ENCODE results near the gene ZNF837. TPM values are rescaled to one million over a fixed set of nuclear protein-coding genes. Genes with fewer than 3 reads are reported as not detected.

The ZNF837 gene
- total and polyA plus RNA-seq, 2 experiments from 2014 or later, result 5.0 to 5.4 TPM

DNA sequence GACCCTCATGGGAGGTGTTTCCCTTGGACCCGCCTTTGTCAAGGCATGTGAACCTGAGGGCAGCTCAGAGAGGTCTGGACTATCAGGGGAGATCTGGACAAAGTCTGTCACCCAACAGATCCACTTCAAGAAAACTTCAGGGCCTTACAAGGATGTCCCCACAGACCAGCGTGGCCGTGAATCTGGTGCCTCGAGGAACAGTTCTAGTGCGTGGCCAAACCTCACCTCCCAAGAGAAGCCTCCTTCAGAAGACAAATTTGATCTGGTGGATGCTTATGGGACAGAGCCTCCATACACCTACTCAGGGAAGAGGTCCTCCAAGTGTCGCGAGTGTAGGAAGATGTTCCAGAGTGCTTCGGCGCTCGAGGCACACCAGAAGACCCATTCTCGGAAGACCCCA lies 42.5 kb downstream of the ZNF837 start:
- no peak for DNase-seq (ENCODE audit: low spot score)
- no peaks in the 10 kb centered on the region for H3K9me2 ChIP-seq (replicated peaks; ENCODE audit: insufficient read depth)
- no peaks in the 10 kb centered on the region for H3K27me3 ChIP-seq
- H3K79me2 ChIP-seq, result no peaks in the 10 kb centered on the region
- TF ChIP-seq, protein P1, sequence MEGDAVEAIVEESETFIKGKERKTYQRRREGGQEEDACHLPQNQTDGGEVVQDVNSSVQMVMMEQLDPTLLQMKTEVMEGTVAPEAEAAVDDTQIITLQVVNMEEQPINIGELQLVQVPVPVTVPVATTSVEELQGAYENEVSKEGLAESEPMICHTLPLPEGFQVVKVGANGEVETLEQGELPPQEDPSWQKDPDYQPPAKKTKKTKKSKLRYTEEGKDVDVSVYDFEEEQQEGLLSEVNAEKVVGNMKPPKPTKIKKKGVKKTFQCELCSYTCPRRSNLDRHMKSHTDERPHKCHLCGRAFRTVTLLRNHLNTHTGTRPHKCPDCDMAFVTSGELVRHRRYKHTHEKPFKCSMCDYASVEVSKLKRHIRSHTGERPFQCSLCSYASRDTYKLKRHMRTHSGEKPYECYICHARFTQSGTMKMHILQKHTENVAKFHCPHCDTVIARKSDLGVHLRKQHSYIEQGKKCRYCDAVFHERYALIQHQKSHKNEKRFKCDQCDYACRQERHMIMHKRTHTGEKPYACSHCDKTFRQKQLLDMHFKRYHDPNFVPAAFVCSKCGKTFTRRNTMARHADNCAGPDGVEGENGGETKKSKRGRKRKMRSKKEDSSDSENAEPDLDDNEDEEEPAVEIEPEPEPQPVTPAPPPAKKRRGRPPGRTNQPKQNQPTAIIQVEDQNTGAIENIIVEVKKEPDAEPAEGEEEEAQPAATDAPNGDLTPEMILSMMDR (IDR thresholded peaks at IDR 0.05; ENCODE audit: poor library complexity), result no peak
- TF ChIP-seq EZH2phosphoT487 (IDR thresholded peaks at IDR 0.05; ENCODE audit: low read depth, severe bottlenecking, unreplicated experiment), result no peak
- no peak for TF ChIP-seq EZH2 (IDR thresholded peaks at IDR 0.05; ENCODE audit: borderline replicate concordance)
- H3K4me1 ChIP-seq (ENCODE audit: insufficient read depth), result no peaks in the 10 kb centered on the region
- no peaks in the 10 kb centered on the region for H3K36me3 ChIP-seq (replicated peaks; ENCODE audit: insufficient read depth, low read depth)
- no peaks in the 10 kb centered on the region for H3K9me3 ChIP-seq (ENCODE audit: low read depth)
- 97% methylated on average over 11 of the region's 11 CpGs for WGBS (ENCODE audit: low lambda C conversion rate, missing lambda C conversion rate)
- no peak overlapping the region for H2AFZ ChIP-seq
- H3K4me3 ChIP-seq, result no peak overlapping the region
- no peak overlapping the region for H3K27ac ChIP-seq
- no peak overlapping the region for H3K4me2 ChIP-seq
- H4K20me1 ChIP-seq (ENCODE audit: insufficient read depth, poor library complexity, severe bottlenecking), result no peaks in the 10 kb centered on the region

DNA sequence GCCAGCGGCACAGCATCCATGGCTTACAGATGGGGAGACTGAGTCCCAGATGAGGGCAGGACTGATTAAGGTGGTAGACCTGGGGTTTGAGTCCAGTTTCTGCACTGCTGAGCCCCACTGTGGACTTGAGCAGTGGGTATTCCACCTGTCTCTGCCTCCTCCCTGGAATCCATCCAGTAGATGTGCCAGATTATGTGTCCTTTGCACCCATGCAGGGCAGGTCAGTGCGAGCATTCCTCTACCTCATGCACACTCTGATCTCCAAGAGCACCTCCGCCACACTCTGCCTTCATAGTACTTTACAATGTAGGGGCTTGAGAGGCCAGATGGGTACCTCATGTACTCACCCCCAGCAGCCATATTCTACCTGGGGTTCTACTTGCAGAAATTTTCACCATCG lies 44.0 kb downstream of the ZNF837 start:
- Histone ChIP-seq H3K9me2 (replicated peaks; ENCODE audit: insufficient read depth) (no peaks in the 10 kb centered on the region), H3K36me3 (replicated peaks; ENCODE audit: insufficient read depth, low read depth) (no peaks in the 10 kb centered on the region), H3K9me3 (ENCODE audit: low read depth) (no peaks in the 10 kb centered on the region), H3K27me3 (no peaks in the 10 kb centered on the region), H3K79me2 (no peaks in the 10 kb centered on the region), H4K20me1 (ENCODE audit: insufficient read depth, poor library complexity, severe bottlenecking) (no peaks in the 10 kb centered on the region), H3K4me1 (ENCODE audit: insufficient read depth) (no peaks in the 10 kb centered on the region), H3K4me3 (no peak overlapping the region), H2AFZ (no peak overlapping the region), H3K4me2 (no peak overlapping the region), H3K27ac (no peak overlapping the region)
- WGBS (ENCODE audit: low lambda C conversion rate, missing lambda C conversion rate), result 98% methylated on average over 4 of the region's 4 CpGs
- DNase-seq (ENCODE audit: low spot score), result no peak
- TF ChIP-seq, protein P1 (IDR thresholded peaks at IDR 0.05; ENCODE audit: poor library complexity), result no peak
- TF ChIP-seq EZH2phosphoT487 (IDR thresholded peaks at IDR 0.05; ENCODE audit: low read depth, severe bottlenecking, unreplicated experiment) (no peak), EZH2 (IDR thresholded peaks at IDR 0.05; ENCODE audit: borderline replicate concordance) (no peak)

DNA sequence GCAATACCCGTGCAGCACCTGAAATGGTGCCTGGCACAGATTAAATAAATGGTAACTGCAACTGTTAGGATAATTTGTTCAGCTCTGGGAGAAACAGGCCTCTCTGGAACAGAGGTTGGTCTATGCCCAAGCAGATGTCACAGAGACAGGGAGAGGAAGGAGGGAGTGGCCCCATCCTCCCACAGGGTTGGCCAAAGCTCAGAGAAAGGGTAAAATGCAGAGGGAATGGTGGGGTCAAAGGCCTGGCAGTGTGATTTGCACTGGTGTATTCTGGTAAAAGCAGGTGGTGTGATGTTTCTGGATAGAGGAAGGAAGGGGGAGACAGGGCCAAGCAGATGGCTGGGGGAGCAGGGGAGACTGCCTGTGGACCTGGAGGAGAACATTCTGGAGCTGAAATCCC lies 44.6 kb downstream of the ZNF837 start:
- H3K79me2 ChIP-seq, result no peaks in the 10 kb centered on the region
- H3K4me3 ChIP-seq, result no peak overlapping the region
- H3K4me2 ChIP-seq, result no peak overlapping the region
- H3K4me1 ChIP-seq (ENCODE audit: insufficient read depth), result no peaks in the 10 kb centered on the region
- H3K27me3 ChIP-seq, result no peaks in the 10 kb centered on the region
- 100% methylated on average over 1 of the region's 1 CpG for WGBS (ENCODE audit: low lambda C conversion rate, missing lambda C conversion rate)
- DNase-seq (ENCODE audit: low spot score), result no peak
- H3K9me3 ChIP-seq (ENCODE audit: low read depth), result no peaks in the 10 kb centered on the region
- H3K9me2 ChIP-seq (replicated peaks; ENCODE audit: insufficient read depth), result no peaks in the 10 kb centered on the region
- TF ChIP-seq, protein P1 (IDR thresholded peaks at IDR 0.05; ENCODE audit: poor library complexity), result no peak
- no peak for TF ChIP-seq EZH2 (IDR thresholded peaks at IDR 0.05; ENCODE audit: borderline replicate concordance)
- H3K36me3 ChIP-seq (replicated peaks; ENCODE audit: insufficient read depth, low read depth), result no peaks in the 10 kb centered on the region
- no peak overlapping the region for H3K27ac ChIP-seq
- no peaks in the 10 kb centered on the region for H4K20me1 ChIP-seq (ENCODE audit: insufficient read depth, poor library complexity, severe bottlenecking)
- no peak overlapping the region for H2AFZ ChIP-seq

DNA sequence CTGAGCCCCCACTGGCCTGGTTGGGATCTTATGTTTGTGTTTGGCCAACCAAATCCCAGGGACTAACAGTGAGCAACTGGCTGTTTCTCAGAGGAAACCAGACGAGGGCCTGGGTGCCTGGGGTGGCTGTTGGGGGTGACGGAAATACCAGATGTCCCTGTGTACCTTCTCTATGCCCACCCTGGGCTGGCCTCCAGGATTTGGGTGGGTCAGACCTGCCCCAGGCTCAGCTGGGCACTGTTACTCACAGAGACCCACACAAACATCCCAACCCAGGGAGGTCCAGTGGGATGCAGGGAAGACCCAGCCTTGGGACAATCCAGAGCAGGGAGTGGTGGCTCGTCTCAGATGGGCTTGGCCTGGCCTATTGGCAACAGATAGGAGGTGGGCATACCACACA lies 45.2 kb downstream of the ZNF837 start:
- 88% methylated on average over 3 of the region's 3 CpGs for WGBS (ENCODE audit: low lambda C conversion rate, missing lambda C conversion rate)
- Histone ChIP-seq H3K36me3 (replicated peaks; ENCODE audit: insufficient read depth, low read depth) (no peaks in the 10 kb centered on the region), H3K9me2 (replicated peaks; ENCODE audit: insufficient read depth) (no peaks in the 10 kb centered on the region), H3K4me2 (no peak overlapping the region), H3K9me3 (ENCODE audit: low read depth) (no peaks in the 10 kb centered on the region), H2AFZ (no peak overlapping the region), H3K79me2 (no peaks in the 10 kb centered on the region), H3K4me3 (no peak overlapping the region), H3K27ac (no peak overlapping the region), H4K20me1 (ENCODE audit: insufficient read depth, poor library complexity, severe bottlenecking) (no peaks in the 10 kb centered on the region), H3K4me1 (ENCODE audit: insufficient read depth) (no peaks in the 10 kb centered on the region), H3K27me3 (no peaks in the 10 kb centered on the region)
- no peak for DNase-seq (ENCODE audit: low spot score)
- TF ChIP-seq EZH2 (IDR thresholded peaks at IDR 0.05; ENCODE audit: borderline replicate concordance) (no peak), EZH2phosphoT487 (IDR thresholded peaks at IDR 0.05; ENCODE audit: low read depth, severe bottlenecking, unreplicated experiment) (no peak)
- TF ChIP-seq, protein P1 (IDR thresholded peaks at IDR 0.05; ENCODE audit: poor library complexity), result no peak

Data from hepatocyte (in vitro differentiated cells).